Stomach (tissue), 9 donors: ENCODE measurements around the gene BCAP29. TPM values are rescaled to one million over a fixed set of nuclear protein-coding genes. Genes with fewer than 3 reads are reported as not detected.

Experiments used
- DNase-seq, 2 donors: peaks; one replicate each; pipeline versions ENCODE4 v3.0.0 to v3.0.0-alpha.2; 2013 to 2019
- H3K27ac ChIP-seq, 5 donors: fragments of 200-600 bp in 4 of 5; sonication (generic) in 4 of 5; one replicate each; pipeline ENCODE4 v1.5.1; 2013 to 2019; ENCODE audit warnings: mild to moderate bottlenecking in 1 of 5, moderate library complexity in 1 of 5
- H3K27me3 ChIP-seq, 3 donors: fragments of 200-600 bp; sonication (generic); one replicate each; pipeline ENCODE4 v1.5.1; 2017 to 2019; ENCODE audit warnings: mixed run types in 1 of 3
- H3K36me3 ChIP-seq, 4 donors: fragments of 200-600 bp; sonication (generic); 1 replicate in 3 of 4; 2 replicates in 1 of 4; pipeline ENCODE4 v1.5.1; 2016 to 2019
- H3K4me1 ChIP-seq, 4 donors: fragments of 200-600 bp; sonication (generic); one replicate each; pipeline ENCODE4 v1.5.1; 2016 to 2019
- H3K4me3 ChIP-seq, 4 donors: fragments of 200-600 bp; sonication (generic) in 3 of 4; one replicate each; pipeline ENCODE4 v1.5.1; 2016 to 2019; ENCODE audit warnings: mild to moderate bottlenecking in 1 of 4
- H3K9me3 ChIP-seq, 4 donors: fragments of 200-600 bp; sonication (generic); one replicate each; pipeline ENCODE4 v1.5.1; 2016 to 2019
- CTCF ChIP-seq, 7 experiments: fragments of 450-650 bp in 4 of 7; fragments of 200-600 bp in 3 of 7; sonication (generic) in 3 of 7; IDR thresholded peaks; one replicate each; pipeline ENCODE4 v1.5.1; 2016 to 2019; ENCODE audit warnings: antibody characterized with exemption in 7 of 7, control low read depth in 2 of 7, mild to moderate bottlenecking in 1 of 7
- EP300 ChIP-seq: sonication (generic); formaldehyde crosslinking; IDR thresholded peaks from one replicate; pipeline ENCODE4 v1.6.1; 2017; ENCODE audit warnings: antibody characterized with exemption
- POLR2A ChIP-seq, 4 donors: fragments of 450-650 bp; IDR thresholded peaks; one replicate each; pipeline ENCODE4 v1.6.1; 2016; ENCODE audit warnings: antibody characterized with exemption in 4 of 4, control low read depth in 2 of 4, mild to moderate bottlenecking in 1 of 4, moderate library complexity in 1 of 4
- POLR2AphosphoS5 ChIP-seq, 3 donors: sonication (generic); formaldehyde crosslinking; IDR thresholded peaks; one replicate each; pipeline ENCODE4 v1.6.1; 2016; ENCODE audit warnings: antibody characterized with exemption in 3 of 3
- WGBS, 5 donors: extraction: QIAGEN DNeasy Blood & Tissue Kit in 3 of 5; methylation state at CpG; one replicate each; pipeline versions ENCODE4 v1.1.5 to v1.1.7; 2013 to 2018; 5-methylcytosine and 5-hydroxymethylcytosine counted together
- intact Hi-C: fragments of 100-400 bp; cut with DNase I; formaldehyde crosslinking; loops from one replicate; pipeline ENCODE4 v1.15.1; 2023; ENCODE audit warnings: low total_unique reads
- polyA plus RNA-seq, 3 donors: library from polyadenylated mRNA; stranded (reverse); fragments of 200-250 nt; gene quantifications; one replicate each; pipeline ENCODE4 v1.2.3, GENCODE V29; 2013
- total RNA-seq, 5 donors: library from RNA; depleted of rRNA; stranded (reverse); fragments of >200 nt; gene quantifications; one replicate each; pipeline versions ENCODE4 v1.1.0 to v1.2.3, GENCODE V29; 2014 to 2016
- donor health status: healthy with polysubstance abuse.
- donor health status: Bipolar disorder and iron deficiency.
- donor health status: healthy.

Gene BCAP29
- total and polyA plus RNA-seq, 8 donors: 26.1 to 73.1 (median 44.8) TPM

- Histone ChIP-seq H3K27ac (peak within 1 kb of the TSS; percentile 91 to 98 (median 96)), H3K36me3 (no peaks in the 10 kb centered on the region), H3K4me1 (peaks cover 28 to 56% (median 48%) of the 10 kb centered on the region in 4 donors), H3K4me3 (peak within 1 kb of the TSS; percentile 65 to 96 (median 82)), H3K9me3 (no peaks in the 10 kb centered on the region), H3K27me3 (no peaks in the 10 kb centered on the region)
- peak; percentile 83 to 96 for DNase-seq
- TF ChIP-seq EP300 (no peak), POLR2AphosphoS5 (IDR thresholded peaks at IDR 0.05) (peak; percentile 78 to 93 (median 92)), POLR2A (IDR thresholded peaks at IDR 0.05) (no peak), CTCF (IDR thresholded peaks at IDR 0.05) (no peak)
- intact Hi-C loops: no loop called here
- 0 to 1% (median 0%) methylated on average over 10 to 55 of the region's 55 CpGs for whole genome bisulfite sequencing, 5 donors
These were observed 16.1 kb upstream of the BCAP29 start, which contains the start of the genes COG5 and DUS4L for GRCh38 chr7:107563775-107564552. COG5 (minus strand) TSS chr7:107563920; CDS start chr7:107563896, 24 bp downstream. DUS4L (plus strand) TSS chr7:107563971; CDS start chr7:107567071, 3,100 bp downstream.

DNA sequence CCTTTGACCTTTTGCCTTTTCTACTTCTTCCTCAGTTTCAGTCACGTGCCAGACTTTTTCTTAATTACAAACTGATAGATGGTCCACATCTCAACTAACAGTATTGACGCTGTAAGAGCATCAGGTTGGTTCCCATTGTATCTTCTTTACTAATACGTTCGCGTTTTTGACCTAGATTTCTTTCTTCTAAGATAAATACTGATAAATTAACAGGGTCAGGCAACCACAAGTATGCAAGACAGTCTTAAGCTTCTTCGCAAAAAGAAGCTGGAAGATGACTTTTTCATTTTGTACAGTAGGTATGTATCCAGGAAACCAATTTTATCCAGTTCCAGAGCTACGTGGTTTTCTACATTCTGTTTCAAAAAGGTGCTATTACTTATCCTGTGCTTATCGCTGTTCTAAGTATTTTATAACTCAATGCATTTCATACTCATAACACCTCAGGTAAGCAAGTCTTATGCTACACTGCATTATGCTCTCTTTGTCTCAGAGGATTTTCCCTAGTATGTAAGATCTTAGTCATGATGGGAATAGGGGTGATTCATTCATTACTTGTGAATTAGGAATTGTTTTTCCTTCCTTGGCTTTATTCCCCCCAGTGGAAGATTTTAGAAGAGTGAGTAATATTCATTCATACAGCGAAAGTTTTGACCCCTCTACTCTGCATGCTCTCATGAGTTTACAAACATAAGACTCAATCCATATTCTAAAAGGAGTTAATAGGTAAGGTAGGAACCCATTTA, 15.3 kb upstream of the BCAP29 start:
- no peaks in the 10 kb centered on the region for H3K27me3 ChIP-seq
- H3K4me1 ChIP-seq: peaks cover 28 to 50% (median 46%) of the 10 kb centered on the region in 4 donors
- H3K4me3 ChIP-seq: peak overlapping the region; percentile 65 to 96 (median 82)
- peaks cover 0 to under 1% (median 0%) of the 10 kb centered on the region in 4 donors for H3K36me3 ChIP-seq
- DNase-seq: no peak
- H3K27ac ChIP-seq: peak overlapping the region in 4 of 5 donors; percentile 91 to 98 (median 94)
- intact Hi-C loops: no loop called here
- H3K9me3 ChIP-seq: no peaks in the 10 kb centered on the region
- TF ChIP-seq CTCF (IDR thresholded peaks at IDR 0.05) (no peak), POLR2AphosphoS5 (IDR thresholded peaks at IDR 0.05) (no peak), EP300 (no peak), POLR2A (IDR thresholded peaks at IDR 0.05) (no peak)
- 33 to 43% (median 34%) methylated on average over 9 of the region's 9 CpGs for WGBS, 5 donors

DNA sequence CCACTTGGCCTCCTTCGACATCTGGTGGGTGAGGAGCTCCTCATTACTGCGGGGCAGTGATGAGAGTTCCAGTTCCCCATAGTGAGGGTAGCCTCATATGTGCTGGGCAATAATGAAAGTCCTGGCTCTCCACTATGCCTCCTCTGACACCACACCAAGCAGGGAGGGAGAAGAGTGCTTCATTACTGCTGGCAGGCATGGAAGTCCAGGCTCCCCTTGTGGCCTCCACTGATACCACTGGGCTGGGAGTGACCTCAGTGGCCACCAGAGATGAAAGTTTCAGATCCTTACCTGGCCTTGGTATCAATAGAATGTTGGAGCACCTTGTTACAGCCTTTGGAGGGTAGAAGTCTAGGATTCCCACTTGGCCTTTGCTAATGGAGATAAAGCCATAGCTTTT, 9.7 kb upstream of the BCAP29 start:
- H3K36me3 ChIP-seq: peaks cover 0 to 26% (median 23%) of the 10 kb centered on the region in 4 donors
- no peak for DNase-seq
- H3K4me3 ChIP-seq: no peak overlapping the region
- peaks cover 0 to 5% (median 2%) of the 10 kb centered on the region in 4 donors for H3K4me1 ChIP-seq
- 97 to 100% (median 98%) methylated on average over 2 of the region's 2 CpGs for WGBS, 5 donors
- H3K9me3 ChIP-seq: no peaks in the 10 kb centered on the region
- H3K27ac ChIP-seq: no peak overlapping the region
- H3K27me3 ChIP-seq: no peaks in the 10 kb centered on the region
- intact Hi-C loops: no loop called here
- TF ChIP-seq POLR2A (IDR thresholded peaks at IDR 0.05): no peak
- TF ChIP-seq POLR2AphosphoS5 (IDR thresholded peaks at IDR 0.05): no peak
- TF ChIP-seq CTCF (IDR thresholded peaks at IDR 0.05): no peak
- no peak for TF ChIP-seq EP300

DNA sequence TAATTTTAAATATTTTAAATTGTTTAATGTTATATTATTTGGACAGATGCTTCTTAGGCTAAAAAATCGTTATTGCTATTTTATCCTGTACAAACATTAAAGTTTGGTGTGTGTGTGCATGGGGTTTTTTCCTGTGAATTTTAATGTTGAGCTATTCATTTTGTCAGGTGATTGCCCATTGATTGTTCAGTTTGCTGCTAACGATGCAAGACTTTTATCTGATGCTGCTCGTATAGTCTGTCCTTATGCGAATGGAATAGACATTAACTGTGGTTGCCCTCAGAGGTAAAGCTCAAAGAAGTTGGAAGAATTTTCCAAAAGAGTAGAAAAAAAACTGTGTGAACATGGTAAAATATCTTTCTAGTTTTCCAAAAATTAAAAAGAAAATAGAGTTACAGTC, 6.5 kb upstream of the BCAP29 start:
- H3K4me3 ChIP-seq: no peak overlapping the region
- DNase-seq: no peak
- H3K27ac ChIP-seq: no peak overlapping the region
- H3K9me3 ChIP-seq: no peaks in the 10 kb centered on the region
- peaks cover 0 to 2% (median 0%) of the 10 kb centered on the region in 4 donors for H3K4me1 ChIP-seq
- no peak for TF ChIP-seq EP300
- no peak for TF ChIP-seq CTCF (IDR thresholded peaks at IDR 0.05)
- TF ChIP-seq POLR2A (IDR thresholded peaks at IDR 0.05): no peak
- no peak for TF ChIP-seq POLR2AphosphoS5 (IDR thresholded peaks at IDR 0.05)
- WGBS, 5 donors: 83 to 89% (median 87%) methylated on average over 4 of the region's 4 CpGs
- intact Hi-C loops: no loop called here
- no peaks in the 10 kb centered on the region for H3K27me3 ChIP-seq
- peaks cover 0 to 36% (median 26%) of the 10 kb centered on the region in 4 donors for H3K36me3 ChIP-seq
